SK-N-MC (cell line): ENCODE results near the gene PNMT.

ENCODE experiments used
- EZH2 ChIP-seq: fragments of 200-600 bp; sonication (generic); IDR thresholded peaks from one replicate; pipeline ENCODE4 v1.6.1; 2017; ENCODE audit warnings: antibody characterized with exemption
- FOXP2 ChIP-seq: optimal IDR thresholded peaks from 2 replicates; pipeline ENCODE3; 2011; ENCODE audit warnings: mild to moderate bottlenecking, moderate library complexity; ENCODE audit not compliant: insufficient read depth; ENCODE audit errors: extremely low read length, control extremely low read depth
- POLR2AphosphoS5 ChIP-seq: IDR thresholded peaks from 2 replicates; pipeline ENCODE4 v1.6.1; 2012; ENCODE audit warnings: mild to moderate bottlenecking, low read depth, low read length, borderline replicate concordance

- TF ChIP-seq POLR2AphosphoS5 (no peak), EZH2 (no peak), FOXP2 (no peak)
These were observed 38.7 kb downstream of the PNMT start for GRCh38 chr17:39706921-39707337.
